BE2C (cell line): ENCODE data around the gene ADPRH.

Source experiments
- DNase-seq: peaks from one replicate; pipeline ENCODE4 v3.0.0-alpha.2; 2020
- H3K27me3 ChIP-seq: fragments of 250-450 bp; sonication (Bioruptor Pico); 2 replicates; pipeline ENCODE4 v1.5.1; 2020; ENCODE audit warnings: mild to moderate bottlenecking
- H3K36me3 ChIP-seq: fragments of 250-450 bp; sonication (Bioruptor Pico); 2 replicates; pipeline ENCODE4 v1.5.1; 2020; ENCODE audit warnings: mild to moderate bottlenecking
- H3K4me1 ChIP-seq: fragments of 250-450 bp; sonication (Bioruptor Pico); 2 replicates; pipeline ENCODE4 v1.5.1; 2020
- H3K4me3 ChIP-seq: 2 replicates; pipeline ENCODE4 v1.5.1; 2011; ENCODE audit warnings: low read depth, low read length
- H3K9me3 ChIP-seq: fragments of 250-450 bp; sonication (Bioruptor Pico); 2 replicates; pipeline ENCODE4 v1.5.1; 2020
- CTCF ChIP-seq: IDR thresholded peaks from 2 replicates; pipeline ENCODE4 v1.5.1; 2012; ENCODE audit warnings: mild to moderate bottlenecking, low read depth, low read length

The ADPRH gene

DNA sequence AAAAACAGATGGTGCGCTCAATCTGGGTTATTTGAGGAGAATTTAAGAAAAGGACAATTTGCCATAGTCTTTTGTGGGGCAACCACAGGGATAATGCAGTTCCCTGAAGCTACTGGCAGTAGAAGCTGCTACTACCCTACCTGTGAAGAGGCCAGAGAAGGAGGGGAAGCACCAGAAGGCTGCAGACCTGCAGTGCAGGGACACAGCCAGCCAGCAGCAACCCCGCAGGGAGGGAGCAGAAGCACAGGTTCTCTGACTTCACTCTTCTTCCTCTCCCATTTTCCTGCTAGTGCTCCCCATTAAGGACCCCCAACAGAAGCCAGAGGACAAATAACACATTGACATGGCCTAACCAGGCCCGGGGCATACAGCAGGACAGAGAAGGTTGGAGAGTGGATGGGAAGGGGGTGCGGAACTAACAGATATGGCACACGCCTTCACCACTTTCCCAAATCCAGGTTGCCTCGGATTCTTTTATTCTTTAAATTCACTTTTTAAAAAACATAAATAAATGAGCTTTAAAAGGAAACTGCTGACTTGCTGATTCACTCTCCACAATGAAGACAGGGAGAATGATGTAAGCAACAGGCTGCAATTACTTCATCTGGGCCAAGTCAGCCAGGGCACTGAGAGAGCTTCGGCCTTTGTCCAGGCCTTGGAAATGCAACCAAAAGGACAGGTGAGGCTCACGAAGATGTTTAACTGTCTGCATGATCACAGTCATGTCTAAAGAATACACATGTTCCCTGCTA lies 51.0 kb downstream of the ADPRH start:
- Histone ChIP-seq H3K4me3 (no peak overlapping the region), H3K9me3 (no peaks in the 10 kb centered on the region), H3K4me1 (peaks cover 9% of the 10 kb centered on the region), H3K27me3 (no peaks in the 10 kb centered on the region), H3K36me3 (no peaks in the 10 kb centered on the region)
- DNase-seq, result no peak
- no peak for TF ChIP-seq CTCF

DNA sequence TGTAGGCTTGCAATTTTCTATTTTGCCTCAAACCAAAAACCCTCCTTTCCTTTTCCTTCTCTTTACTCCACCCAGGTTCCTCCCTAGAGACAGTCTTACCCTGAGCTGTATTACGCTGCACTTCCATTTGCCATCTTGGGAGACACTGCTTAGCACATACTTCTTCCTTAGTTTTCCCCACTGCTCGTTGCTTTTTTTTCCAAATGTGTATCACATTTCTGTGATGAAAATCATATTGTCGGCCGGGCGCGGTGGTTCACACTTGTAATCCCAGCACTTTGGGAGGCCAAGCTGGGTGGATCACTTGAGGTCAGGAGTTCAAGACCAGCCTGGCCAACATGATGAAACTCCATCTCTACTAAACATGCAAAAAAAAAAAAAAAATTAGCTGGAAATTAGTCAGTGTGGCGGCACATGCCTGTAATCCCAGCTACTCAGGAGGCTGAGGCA lies 51.6 kb downstream of the ADPRH start:
- no peak overlapping the region for H3K4me3 ChIP-seq
- H3K27me3 ChIP-seq, result no peaks in the 10 kb centered on the region
- no peaks in the 10 kb centered on the region for H3K9me3 ChIP-seq
- no peak for TF ChIP-seq CTCF
- no peak for DNase-seq
- peaks cover 12% of the 10 kb centered on the region for H3K4me1 ChIP-seq
- no peaks in the 10 kb centered on the region for H3K36me3 ChIP-seq

GRCh38 chr3:119631516-119631915 lies 52.2 kb downstream of the ADPRH start:
- TF ChIP-seq CTCF, result no peak
- H3K36me3 ChIP-seq, result no peaks in the 10 kb centered on the region
- H3K4me3 ChIP-seq, result no peak overlapping the region
- no peak for DNase-seq
- H3K27me3 ChIP-seq, result no peaks in the 10 kb centered on the region
- peaks cover 18% of the 10 kb centered on the region for H3K4me1 ChIP-seq
- H3K9me3 ChIP-seq, result no peaks in the 10 kb centered on the region

DNA sequence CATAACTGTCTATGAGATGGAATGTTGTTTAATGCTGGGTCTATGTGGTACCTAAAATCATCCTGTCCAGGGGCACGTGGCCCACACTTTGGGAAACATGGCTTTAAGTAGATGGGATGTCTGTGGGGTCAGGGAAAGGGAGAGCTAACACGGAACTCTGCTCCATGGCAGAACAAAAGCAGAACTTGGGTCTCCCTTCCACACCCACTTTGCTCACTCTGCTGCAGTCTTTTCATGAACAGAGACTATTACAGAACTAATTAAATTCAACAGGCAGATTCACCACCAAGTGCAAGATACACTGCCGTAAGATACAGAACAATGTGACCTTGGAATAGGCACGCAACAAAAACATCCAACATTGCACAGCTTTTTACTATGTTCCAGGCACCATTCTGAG lies 52.9 kb downstream of the ADPRH start:
- Histone ChIP-seq H3K36me3 (no peaks in the 10 kb centered on the region), H3K9me3 (no peaks in the 10 kb centered on the region), H3K4me3 (no peak overlapping the region), H3K27me3 (no peaks in the 10 kb centered on the region), H3K4me1 (peaks cover 25% of the 10 kb centered on the region)
- no peak for DNase-seq
- TF ChIP-seq CTCF, result no peak

DNA sequence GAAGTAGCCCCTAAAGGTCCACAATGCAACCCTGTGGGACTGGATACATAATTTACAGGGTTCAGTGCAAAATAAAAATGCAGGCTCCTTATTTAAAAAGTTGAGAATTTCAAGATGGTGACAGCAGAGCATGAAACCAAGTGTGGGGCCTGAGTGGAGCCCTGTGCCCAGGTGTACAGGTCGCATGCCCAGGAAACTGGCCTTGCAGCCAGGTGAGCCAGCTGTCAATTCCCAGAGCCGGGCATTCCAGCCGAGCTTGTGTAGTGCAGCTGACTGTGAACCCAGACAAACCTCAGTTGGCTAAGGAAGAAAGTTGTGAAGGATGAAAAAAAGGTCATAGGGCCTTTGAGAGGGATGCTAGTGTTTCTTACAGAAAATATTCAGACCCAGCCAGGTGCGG lies 53.5 kb downstream of the ADPRH start:
- no peak for TF ChIP-seq CTCF
- DNase-seq, result no peak
- no peaks in the 10 kb centered on the region for H3K27me3 ChIP-seq
- H3K4me1 ChIP-seq, result peaks cover 31% of the 10 kb centered on the region
- H3K4me3 ChIP-seq, result no peak overlapping the region
- no peaks in the 10 kb centered on the region for H3K9me3 ChIP-seq
- no peaks in the 10 kb centered on the region for H3K36me3 ChIP-seq

- TF ChIP-seq CTCF, result peak; percentile 15; the same call in 1 of the 2 replicates
- H3K4me3 ChIP-seq, result no peak overlapping the region
- no peaks in the 10 kb centered on the region for H3K9me3 ChIP-seq
- H3K4me1 ChIP-seq, result peaks cover 44% of the 10 kb centered on the region
- H3K27me3 ChIP-seq, result no peaks in the 10 kb centered on the region
- no peaks in the 10 kb centered on the region for H3K36me3 ChIP-seq
- DNase-seq, result no peak
Measured at GRCh38 chr3:119635719-119636118, 56.4 kb downstream of the ADPRH start.
